ENCODE measurements around the gene MTG2. TPM values are rescaled to one million over a fixed set of nuclear protein-coding genes. Genes with fewer than 3 reads are reported as not detected.

The MTG2 gene
- total and polyA plus RNA-seq, 8 donors: 13.6 to 77.9 (median 21.4) TPM

DNA sequence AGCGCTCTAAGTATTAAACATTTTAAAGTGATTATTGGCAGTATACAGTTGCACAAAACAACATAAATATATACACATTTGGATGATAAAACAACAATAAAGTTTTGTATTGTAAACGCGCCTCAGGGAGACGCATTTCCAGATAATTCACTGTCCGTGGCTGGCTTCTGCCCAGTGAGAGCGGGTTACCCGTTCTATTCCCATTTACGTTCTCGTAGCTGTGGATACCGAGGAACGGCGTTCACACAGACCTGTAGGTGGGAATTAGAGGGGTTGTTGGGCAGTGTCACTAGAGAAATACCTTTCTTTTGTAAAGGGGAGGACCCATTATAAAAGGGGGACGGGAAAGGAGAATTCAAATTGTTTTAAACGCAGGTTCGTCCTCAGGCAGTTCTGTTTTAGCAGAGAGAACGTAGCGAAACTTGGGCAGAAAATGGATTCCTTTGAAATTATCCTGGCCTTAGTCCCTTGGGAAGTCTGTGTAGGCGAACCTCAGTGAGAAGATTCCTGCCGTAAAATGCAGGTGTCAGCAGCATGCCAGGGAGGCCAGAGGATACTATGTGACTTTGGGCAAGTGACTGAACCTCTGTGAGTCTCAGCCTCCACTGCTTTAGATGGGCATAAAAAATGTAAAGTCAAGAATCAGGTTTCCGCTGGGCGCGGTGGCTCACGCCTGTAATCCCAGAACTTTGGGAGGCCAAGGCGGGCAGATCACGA lies 756 bp downstream of the MTG2 start:
- H3K36me3 ChIP-seq: peaks cover 10 to 15% (median 13%) of the 10 kb centered on the region in 4 donors
- WGBS, 5 donors: 26 to 29% (median 26%) methylated on average over 25 of the region's 25 CpGs
- H3K9me3 ChIP-seq: no peaks in the 10 kb centered on the region

DNA sequence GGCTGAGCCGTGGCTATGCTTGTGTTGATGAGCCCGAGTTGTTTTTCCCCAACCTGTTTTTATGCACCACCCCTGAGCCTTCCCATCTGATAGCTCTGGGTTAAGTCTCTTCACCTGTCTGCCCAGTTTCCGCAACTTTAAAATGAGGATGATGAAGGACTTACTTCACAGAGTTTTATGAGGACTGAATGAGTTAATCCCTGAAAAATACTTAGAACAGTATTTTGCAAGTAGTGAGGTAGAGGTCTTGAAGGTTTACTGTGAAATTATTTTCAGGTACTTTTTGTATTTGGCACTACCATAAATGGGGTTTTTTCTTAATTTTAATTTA lies 3.2 kb downstream of the MTG2 start:
- DNase-seq: no peak
- TF ChIP-seq POLR2A (IDR thresholded peaks at IDR 0.05): no peak
- TF ChIP-seq, protein P1, sequence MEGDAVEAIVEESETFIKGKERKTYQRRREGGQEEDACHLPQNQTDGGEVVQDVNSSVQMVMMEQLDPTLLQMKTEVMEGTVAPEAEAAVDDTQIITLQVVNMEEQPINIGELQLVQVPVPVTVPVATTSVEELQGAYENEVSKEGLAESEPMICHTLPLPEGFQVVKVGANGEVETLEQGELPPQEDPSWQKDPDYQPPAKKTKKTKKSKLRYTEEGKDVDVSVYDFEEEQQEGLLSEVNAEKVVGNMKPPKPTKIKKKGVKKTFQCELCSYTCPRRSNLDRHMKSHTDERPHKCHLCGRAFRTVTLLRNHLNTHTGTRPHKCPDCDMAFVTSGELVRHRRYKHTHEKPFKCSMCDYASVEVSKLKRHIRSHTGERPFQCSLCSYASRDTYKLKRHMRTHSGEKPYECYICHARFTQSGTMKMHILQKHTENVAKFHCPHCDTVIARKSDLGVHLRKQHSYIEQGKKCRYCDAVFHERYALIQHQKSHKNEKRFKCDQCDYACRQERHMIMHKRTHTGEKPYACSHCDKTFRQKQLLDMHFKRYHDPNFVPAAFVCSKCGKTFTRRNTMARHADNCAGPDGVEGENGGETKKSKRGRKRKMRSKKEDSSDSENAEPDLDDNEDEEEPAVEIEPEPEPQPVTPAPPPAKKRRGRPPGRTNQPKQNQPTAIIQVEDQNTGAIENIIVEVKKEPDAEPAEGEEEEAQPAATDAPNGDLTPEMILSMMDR (IDR thresholded peaks at IDR 0.05): no peak
- TF ChIP-seq POLR2AphosphoS5 (IDR thresholded peaks at IDR 0.05): no peak
- TF ChIP-seq EP300 (IDR thresholded peaks at IDR 0.05): no peak
- 73 to 82% (median 79%) methylated on average over 3 of the region's 3 CpGs for WGBS, 5 donors
- Histone ChIP-seq H3K4me3 (no peak overlapping the region), H3K9me3 (no peaks in the 10 kb centered on the region), H3K4me1 (peaks cover 16 to 56% (median 36%) of the 10 kb centered on the region in 4 donors), H3K36me3 (peaks cover 14 to 23% (median 23%) of the 10 kb centered on the region in 4 donors), H3K27ac (peak overlapping the region in 1 of 5 donors; percentile 45), H3K27me3 (no peaks in the 10 kb centered on the region)
- intact Hi-C loops (cut with DNase I; ENCODE audit: low total_unique reads): no loop called here

More for the DNA sequence above, 756 bp downstream of the MTG2 start:
- Histone ChIP-seq H3K4me1 (peaks cover 16 to 56% (median 36%) of the 10 kb centered on the region in 4 donors), H3K4me3 (peak overlapping the region; percentile 86 to 98 (median 88)), H3K27ac (peak overlapping the region in 4 of 5 donors; percentile 94 to 98 (median 96)), H3K27me3 (no peaks in the 10 kb centered on the region)
- intact Hi-C loops (cut with DNase I; ENCODE audit: low total_unique reads): no loop called here
- TF ChIP-seq EP300 (IDR thresholded peaks at IDR 0.05) (no peak), POLR2A (IDR thresholded peaks at IDR 0.05) (no peak), POLR2AphosphoS5 (IDR thresholded peaks at IDR 0.05) (no peak)
- TF ChIP-seq, protein P1 (IDR thresholded peaks at IDR 0.05): no peak
- no peak for DNase-seq

DNA sequence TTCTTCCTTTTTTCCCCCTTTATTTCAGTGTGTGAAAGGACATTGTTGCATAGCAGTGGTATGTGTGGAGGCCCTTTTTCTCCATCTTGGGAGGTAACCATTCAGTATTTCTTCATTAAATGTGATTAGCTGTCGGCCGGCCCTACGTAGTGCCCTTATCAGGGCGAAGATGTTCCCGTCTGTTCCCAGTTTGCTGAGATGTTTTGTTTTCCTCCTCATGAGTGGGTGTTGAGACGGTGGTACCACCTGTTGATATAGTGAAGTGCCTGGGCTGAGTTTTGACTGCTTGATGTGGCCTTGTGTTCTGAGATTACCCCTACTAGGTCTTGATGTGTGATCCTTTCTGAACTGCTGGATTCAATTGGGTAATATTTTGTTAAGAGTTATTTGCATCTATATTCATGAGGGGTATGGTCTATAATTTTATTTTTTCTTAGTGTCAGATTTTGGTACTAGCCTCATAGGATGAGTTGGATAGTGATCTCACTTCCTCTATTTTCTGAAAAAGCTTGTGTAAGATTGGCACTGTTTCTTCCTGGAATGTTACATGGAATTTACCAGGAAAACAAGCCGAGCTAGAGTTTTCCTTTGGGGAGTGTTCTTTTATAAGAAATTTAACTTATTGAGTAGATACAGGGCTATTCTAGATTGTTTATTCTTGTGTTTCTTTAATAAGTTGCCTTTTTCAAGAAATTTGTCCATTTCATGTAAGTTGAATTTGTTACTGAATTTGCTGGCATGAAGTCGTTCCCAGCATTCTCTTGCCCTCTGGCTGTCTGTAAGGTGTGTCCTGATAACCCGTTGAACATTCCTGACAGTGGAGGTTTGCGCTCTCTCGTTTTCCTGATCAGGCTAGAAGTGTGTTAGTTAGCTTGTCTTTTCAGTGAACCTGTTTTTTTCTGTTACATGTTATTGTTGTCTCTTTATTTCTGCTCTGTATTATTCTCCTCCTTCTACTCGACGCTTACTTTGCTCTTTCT lies 4.3 kb downstream of the MTG2 start:
- intact Hi-C loops (cut with DNase I; ENCODE audit: low total_unique reads): no loop called here
- TF ChIP-seq, protein P1 (IDR thresholded peaks at IDR 0.05): no peak
- no peak for TF ChIP-seq POLR2A (IDR thresholded peaks at IDR 0.05)
- TF ChIP-seq POLR2AphosphoS5 (IDR thresholded peaks at IDR 0.05): no peak
- no peak for TF ChIP-seq EP300 (IDR thresholded peaks at IDR 0.05)
- DNase-seq: peak in 1 of 2 donors; percentile 50
- Histone ChIP-seq H3K4me1 (peaks cover 15 to 50% (median 31%) of the 10 kb centered on the region in 4 donors), H3K27me3 (no peaks in the 10 kb centered on the region), H3K9me3 (no peaks in the 10 kb centered on the region), H3K4me3 (no peak overlapping the region), H3K27ac (peak overlapping the region in 2 of 5 donors; percentile 18 to 34), H3K36me3 (peaks cover 14 to 35% (median 32%) of the 10 kb centered on the region in 4 donors)
- WGBS, 5 donors: 57 to 69% (median 64%) methylated on average over 13 of the region's 13 CpGs
